Caco-2 (cell line): ENCODE measurements around the gene ATP1A3. TPM values are rescaled to one million over a fixed set of nuclear protein-coding genes. Genes with fewer than 3 reads are reported as not detected.
A peak's percentile ranks its signal among the peaks of the same experiment; 100 is the strongest.

Experiments
- BruUV-seq: library from RNA; stranded (reverse); fragments of 400-500 nt; replicated peaks from 2 replicates; lab custom pipeline; 2021; lab: Mats Ljungman, UMichigan
- CTCF ChIA-PET: fragments of 300-600 bp; sonication (Branson Sonifier 250); formaldehyde crosslinking; loops from one replicate; lab custom pipeline; 2022; ENCODE audit warnings: antibody characterized with exemption; lab: Charles Lee
- POLR2A ChIA-PET: fragments of 300-600 bp; sonication (Branson Sonifier 250); formaldehyde crosslinking; loops from one replicate; lab custom pipeline; 2022; ENCODE audit warnings: antibody characterized with exemption; lab: Charles Lee
- DNase-seq, 2 experiments: peaks; one replicate each; pipeline versions ENCODE4 v3.0.0 to v3.0.0-alpha.2; 2020 to 2022
- H3K27me3 ChIP-seq: replicated peaks from 2 replicates; pipeline ENCODE4 v1.6.0; 2011; ENCODE audit warnings: low read length; ENCODE audit not compliant: control insufficient read depth, insufficient read depth
- H3K36me3 ChIP-seq: 2 replicates; pipeline ENCODE4 v1.5.1; 2011; ENCODE audit warnings: low read length; ENCODE audit not compliant: control insufficient read depth, insufficient read depth
- H3K4me1 ChIP-seq: fragments of 250-450 bp; sonication (Bioruptor Pico); 2 replicates; pipeline ENCODE4 v1.5.1; 2020; ENCODE audit warnings: mild to moderate bottlenecking
- H3K4me3 ChIP-seq: 2 replicates; pipeline ENCODE4 v1.5.1; 2011; ENCODE audit warnings: low read depth, mild to moderate bottlenecking, control low read depth, low read length
- H3K9me3 ChIP-seq: fragments of 250-450 bp; sonication (Bioruptor Pico); 2 replicates; pipeline ENCODE4 v1.5.1; 2020; ENCODE audit warnings: mild to moderate bottlenecking, moderate library complexity
- H3K27ac Mint-ChIP-seq: one replicate; pipeline ENCODE4 v1.8.0; 2022; ENCODE audit warnings: mixed read lengths; ENCODE audit not compliant: unreplicated experiment
- H3K27me3 Mint-ChIP-seq: one replicate; pipeline ENCODE4 v1.8.0; 2022; ENCODE audit warnings: mixed read lengths; ENCODE audit not compliant: insufficient read depth, unreplicated experiment
- H3K36me3 Mint-ChIP-seq: one replicate; pipeline ENCODE4 v1.8.0; 2022; ENCODE audit warnings: mild to moderate bottlenecking, mixed read lengths; ENCODE audit not compliant: insufficient read depth, unreplicated experiment
- H3K4me1 Mint-ChIP-seq: one replicate; pipeline ENCODE4 v1.8.0; 2022; ENCODE audit warnings: low read depth, mixed read lengths; ENCODE audit not compliant: unreplicated experiment
- H3K4me3 Mint-ChIP-seq: one replicate; pipeline ENCODE4 v1.8.0; 2022; ENCODE audit warnings: mild to moderate bottlenecking, moderate library complexity, mixed read lengths; ENCODE audit not compliant: unreplicated experiment
- H3K9me3 Mint-ChIP-seq: one replicate; pipeline ENCODE4 v1.8.0; 2022; ENCODE audit warnings: mixed read lengths; ENCODE audit not compliant: unreplicated experiment
- intact Hi-C: fragments of 100-400 bp; cut with micrococcal nuclease; formaldehyde crosslinking; loops from one replicate; pipeline ENCODE4 v1.10.0; 2022; ENCODE audit not compliant: unreplicated experiment
- total RNA-seq: library from RNA; stranded (reverse); gene quantifications from 2 replicates; pipeline ENCODE4 v1.2.3, GENCODE V29; 2022
- TF ChIP-seq, protein P1 (sequence below), 2 experiments: fragments of 200-600 bp in 1 of 2; IDR thresholded peaks; 1 replicate in 1 of 2; 2 replicates in 1 of 2; pipeline versions ENCODE4 v1.5.1 to v1.8.0; 2011 to 2022; ENCODE audit warnings: antibody characterized with exemption in 1 of 2, control low read depth in 1 of 2, inconsistent platforms in 1 of 2, low read depth in 1 of 2, low read length in 1 of 2, mild to moderate bottlenecking in 1 of 2, moderate library complexity in 1 of 2; ENCODE audit not compliant: insufficient read depth in 1 of 2, severe bottlenecking in 1 of 2, unreplicated experiment in 1 of 2

The ATP1A3 gene
- total RNA-seq, 1 experiment from 2014 or later = 0.54 TPM

GRCh38 chr19:42030645-42031440, 36.8 kb upstream of the ATP1A3 start:
- Mint-ChIP-seq H3K4me1 (no peaks in the 10 kb centered on the region), H3K9me3 (no peaks in the 10 kb centered on the region), H3K36me3 (no peaks in the 10 kb centered on the region), H3K27me3 (peaks cover 7% of the 10 kb centered on the region), H3K4me3 (no peak overlapping the region), H3K27ac (no peak overlapping the region)
- H3K36me3 ChIP-seq = no peaks in the 10 kb centered on the region
- TF ChIP-seq, protein P1, sequence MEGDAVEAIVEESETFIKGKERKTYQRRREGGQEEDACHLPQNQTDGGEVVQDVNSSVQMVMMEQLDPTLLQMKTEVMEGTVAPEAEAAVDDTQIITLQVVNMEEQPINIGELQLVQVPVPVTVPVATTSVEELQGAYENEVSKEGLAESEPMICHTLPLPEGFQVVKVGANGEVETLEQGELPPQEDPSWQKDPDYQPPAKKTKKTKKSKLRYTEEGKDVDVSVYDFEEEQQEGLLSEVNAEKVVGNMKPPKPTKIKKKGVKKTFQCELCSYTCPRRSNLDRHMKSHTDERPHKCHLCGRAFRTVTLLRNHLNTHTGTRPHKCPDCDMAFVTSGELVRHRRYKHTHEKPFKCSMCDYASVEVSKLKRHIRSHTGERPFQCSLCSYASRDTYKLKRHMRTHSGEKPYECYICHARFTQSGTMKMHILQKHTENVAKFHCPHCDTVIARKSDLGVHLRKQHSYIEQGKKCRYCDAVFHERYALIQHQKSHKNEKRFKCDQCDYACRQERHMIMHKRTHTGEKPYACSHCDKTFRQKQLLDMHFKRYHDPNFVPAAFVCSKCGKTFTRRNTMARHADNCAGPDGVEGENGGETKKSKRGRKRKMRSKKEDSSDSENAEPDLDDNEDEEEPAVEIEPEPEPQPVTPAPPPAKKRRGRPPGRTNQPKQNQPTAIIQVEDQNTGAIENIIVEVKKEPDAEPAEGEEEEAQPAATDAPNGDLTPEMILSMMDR (IDR thresholded peaks at IDR 0.05; ENCODE audit: insufficient read depth in 1 of 2, low read depth in 1 of 2, low read length in 1 of 2, severe bottlenecking in 1 of 2, unreplicated experiment in 1 of 2) = no peak
- DNase-seq = no peak
- no peak overlapping the region for H3K4me3 ChIP-seq
- CTCF ChIA-PET = interaction anchor here (0.5 to 0.7 kb wide), 2 partner anchors 192 to 301 kb away, joined by 3 read pairs; no protein-coding TSS in a partner anchor
- no peaks in the 10 kb centered on the region for H3K4me1 ChIP-seq
- POLR2A ChIA-PET = no interaction called here
- no TSS peak for BruUV-seq
- no peaks in the 10 kb centered on the region for H3K9me3 ChIP-seq
- H3K27me3 ChIP-seq = peaks cover 2% of the 10 kb centered on the region; the same call in 1 of the 2 replicates
- intact Hi-C loops = no loop called here

DNA sequence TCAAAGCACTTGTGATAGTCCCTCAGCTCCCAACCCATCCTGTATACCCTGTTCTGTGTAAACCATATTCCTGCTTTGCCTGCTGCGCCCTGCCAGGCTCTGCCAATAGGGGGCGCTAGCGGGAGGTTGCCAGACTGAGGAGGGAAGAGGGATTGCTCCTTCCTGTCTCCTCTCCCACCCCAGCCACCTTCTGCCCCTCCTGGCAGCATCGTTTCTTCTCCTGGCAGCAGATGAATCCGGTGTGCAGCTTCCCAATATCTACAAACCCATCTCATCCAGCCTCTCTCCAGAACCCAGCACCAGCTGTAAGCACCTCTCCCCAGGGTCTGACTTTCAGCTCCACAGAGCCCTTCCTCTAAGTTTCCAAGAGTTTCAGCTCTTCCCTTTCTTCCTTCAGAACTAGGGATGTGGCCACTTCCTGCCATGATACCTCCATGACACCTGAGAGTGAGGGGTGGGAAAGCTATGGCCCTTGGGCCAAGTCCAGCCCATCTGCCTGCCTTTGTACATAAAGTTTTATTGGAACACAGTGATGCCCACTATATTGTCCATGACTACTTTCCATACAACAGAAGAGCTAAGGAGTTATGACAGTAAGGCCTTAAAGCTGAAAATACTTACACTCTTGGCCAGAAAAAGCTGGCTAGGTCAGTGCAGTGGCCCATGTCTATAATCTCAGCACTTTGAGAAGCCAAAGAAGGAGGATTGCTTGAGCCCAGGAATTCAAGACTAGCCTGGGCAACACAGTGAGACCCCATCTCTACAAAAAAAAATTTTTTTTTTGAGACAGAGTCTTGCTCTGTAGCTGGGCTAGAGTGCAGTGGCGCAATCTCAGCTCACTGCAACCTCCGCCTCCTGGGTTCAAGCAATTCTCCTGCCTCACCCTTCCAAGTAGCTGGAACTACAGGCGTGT, 34.5 kb upstream of the ATP1A3 start:
- Mint-ChIP-seq H3K36me3 (no peaks in the 10 kb centered on the region), H3K4me3 (no peak overlapping the region), H3K27ac (no peak overlapping the region), H3K4me1 (no peaks in the 10 kb centered on the region), H3K9me3 (no peaks in the 10 kb centered on the region), H3K27me3 (peaks cover 13% of the 10 kb centered on the region)
- no peak overlapping the region for H3K4me3 ChIP-seq
- H3K4me1 ChIP-seq = no peaks in the 10 kb centered on the region
- intact Hi-C loops = no loop called here
- peak in 1 of 2 experiments; percentile 38 for DNase-seq
- no peaks in the 10 kb centered on the region for H3K9me3 ChIP-seq
- peaks cover 2% of the 10 kb centered on the region for H3K27me3 ChIP-seq
- TF ChIP-seq, protein P1 (IDR thresholded peaks at IDR 0.05; ENCODE audit: insufficient read depth in 1 of 2, low read depth in 1 of 2, low read length in 1 of 2, severe bottlenecking in 1 of 2, unreplicated experiment in 1 of 2) = peak; percentile 35 to 38
- H3K36me3 ChIP-seq = no peaks in the 10 kb centered on the region
- POLR2A ChIA-PET = no interaction called here
- BruUV-seq = no TSS peak
- CTCF ChIA-PET = interaction anchor here (0.5 to 0.6 kb wide), 2 partner anchors 37 to 67 kb away, joined by 3 read pairs; no protein-coding TSS in a partner anchor

GRCh38 chr19:42024622-42025111, 30.6 kb upstream of the ATP1A3 start:
- H3K27me3 Mint-ChIP-seq = peaks cover 21% of the 10 kb centered on the region
- DNase-seq = no peak
- ChIA-PET CTCF (no interaction called here), POLR2A (no interaction called here)
- no peaks in the 10 kb centered on the region; the same call in none of the 2 replicates for H3K27me3 ChIP-seq
- H3K9me3 ChIP-seq = no peaks in the 10 kb centered on the region
- BruUV-seq = no TSS peak
- no peaks in the 10 kb centered on the region for H3K4me1 Mint-ChIP-seq
- no peaks in the 10 kb centered on the region for H3K4me1 ChIP-seq
- H3K4me3 Mint-ChIP-seq = no peak overlapping the region
- intact Hi-C loops = no loop called here
- peaks cover under 1% of the 10 kb centered on the region for H3K9me3 Mint-ChIP-seq
- no peak overlapping the region for H3K4me3 ChIP-seq
- H3K36me3 ChIP-seq = no peaks in the 10 kb centered on the region
- TF ChIP-seq, protein P1 (IDR thresholded peaks at IDR 0.05; ENCODE audit: insufficient read depth in 1 of 2, low read depth in 1 of 2, low read length in 1 of 2, severe bottlenecking in 1 of 2, unreplicated experiment in 1 of 2) = no peak
- H3K27ac Mint-ChIP-seq = no peak overlapping the region
- no peaks in the 10 kb centered on the region for H3K36me3 Mint-ChIP-seq
